Neural progenitor cell (in vitro differentiated cells): Measurements from ENCODE around the gene GPAM.

Source experiments
- CTCF ChIP-seq: fragments of 200-600 bp; sonication (generic); IDR thresholded peaks from 2 replicates; pipeline ENCODE4 v1.5.1; 2017; ENCODE audit warnings: antibody characterized with exemption, mild to moderate bottlenecking
- EZH2 ChIP-seq: fragments of 200-600 bp; sonication (generic); IDR thresholded peaks from 2 replicates; pipeline ENCODE4 v1.6.1; 2017; ENCODE audit warnings: antibody characterized with exemption, mild to moderate bottlenecking, moderate library complexity

GRCh38 chr10:112216966-112217365 is 33.4 kb upstream of the GPAM start:
- no peak for TF ChIP-seq CTCF
- no peak for TF ChIP-seq EZH2
